GM12865 (cell line): ENCODE results near the gene SLC32A1.

Source experiments
- DNase-seq: peaks from one replicate; pipeline ENCODE4 v3.0.0; 2010; ENCODE audit warnings: low read depth
- H3K4me3 ChIP-seq: 2 replicates; pipeline ENCODE4 v1.5.1; 2011; ENCODE audit warnings: mild to moderate bottlenecking, low read depth, low read length, control low read depth
- TF ChIP-seq, protein P1 (sequence below): IDR thresholded peaks from 2 replicates; pipeline ENCODE4 v1.5.1; 2011; ENCODE audit warnings: low read length, control low read depth, low read depth, inconsistent platforms; ENCODE audit not compliant: insufficient read depth; ENCODE audit errors: missing control alignments

SLC32A1 gene

DNA sequence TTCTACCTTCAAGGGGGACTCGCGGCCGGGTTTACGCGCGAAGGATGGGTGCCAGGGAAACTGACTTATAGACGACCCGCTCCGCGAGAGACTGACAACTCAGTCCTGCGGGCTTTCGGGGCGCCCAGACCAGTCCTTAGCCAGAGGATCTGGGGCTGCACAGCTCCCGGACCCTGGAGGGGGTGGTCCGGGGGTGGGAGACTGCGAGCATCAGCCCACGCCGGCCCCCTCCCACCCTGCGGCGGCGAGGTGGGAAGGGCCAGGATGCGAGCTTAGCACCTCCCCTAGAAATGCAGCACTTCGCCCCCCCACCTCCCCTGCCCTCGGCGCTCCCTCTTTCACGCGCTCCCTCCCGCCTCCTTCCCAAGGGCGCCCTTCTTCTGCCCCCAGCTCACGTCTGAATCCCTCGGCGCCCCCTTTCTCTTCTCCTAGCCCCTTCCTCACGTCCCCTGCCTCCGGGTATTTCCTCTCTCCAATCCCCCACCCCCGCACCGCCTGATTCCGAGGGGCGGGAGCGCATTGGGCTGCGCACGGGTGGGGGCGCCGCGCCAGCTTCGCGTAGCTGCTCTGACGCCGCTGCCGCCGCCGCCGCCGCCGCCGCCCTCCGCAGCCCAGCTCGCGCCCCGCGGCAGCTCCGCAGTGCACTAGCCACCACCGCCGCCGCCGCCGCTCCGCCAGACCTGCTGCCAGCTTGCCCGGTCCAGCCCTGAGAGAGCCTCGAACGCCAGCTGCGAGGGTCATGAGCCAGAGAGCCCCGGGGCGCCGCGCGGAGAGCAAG lies at the start of gene SLC32A1:
SLC32A1 (plus strand) TSS at position 639 of the 778 bp plus-strand sequence. CDS start 239 bp downstream, outside the sequence.
- TF ChIP-seq, protein P1, sequence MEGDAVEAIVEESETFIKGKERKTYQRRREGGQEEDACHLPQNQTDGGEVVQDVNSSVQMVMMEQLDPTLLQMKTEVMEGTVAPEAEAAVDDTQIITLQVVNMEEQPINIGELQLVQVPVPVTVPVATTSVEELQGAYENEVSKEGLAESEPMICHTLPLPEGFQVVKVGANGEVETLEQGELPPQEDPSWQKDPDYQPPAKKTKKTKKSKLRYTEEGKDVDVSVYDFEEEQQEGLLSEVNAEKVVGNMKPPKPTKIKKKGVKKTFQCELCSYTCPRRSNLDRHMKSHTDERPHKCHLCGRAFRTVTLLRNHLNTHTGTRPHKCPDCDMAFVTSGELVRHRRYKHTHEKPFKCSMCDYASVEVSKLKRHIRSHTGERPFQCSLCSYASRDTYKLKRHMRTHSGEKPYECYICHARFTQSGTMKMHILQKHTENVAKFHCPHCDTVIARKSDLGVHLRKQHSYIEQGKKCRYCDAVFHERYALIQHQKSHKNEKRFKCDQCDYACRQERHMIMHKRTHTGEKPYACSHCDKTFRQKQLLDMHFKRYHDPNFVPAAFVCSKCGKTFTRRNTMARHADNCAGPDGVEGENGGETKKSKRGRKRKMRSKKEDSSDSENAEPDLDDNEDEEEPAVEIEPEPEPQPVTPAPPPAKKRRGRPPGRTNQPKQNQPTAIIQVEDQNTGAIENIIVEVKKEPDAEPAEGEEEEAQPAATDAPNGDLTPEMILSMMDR = no peak
- H3K4me3 ChIP-seq = no peak within 1 kb of the TSS
- no peak for DNase-seq

GRCh38 chr20:38674765-38675133 lies 49.5 kb upstream of the SLC32A1 start:
- TF ChIP-seq, protein P1 = no peak

DNA sequence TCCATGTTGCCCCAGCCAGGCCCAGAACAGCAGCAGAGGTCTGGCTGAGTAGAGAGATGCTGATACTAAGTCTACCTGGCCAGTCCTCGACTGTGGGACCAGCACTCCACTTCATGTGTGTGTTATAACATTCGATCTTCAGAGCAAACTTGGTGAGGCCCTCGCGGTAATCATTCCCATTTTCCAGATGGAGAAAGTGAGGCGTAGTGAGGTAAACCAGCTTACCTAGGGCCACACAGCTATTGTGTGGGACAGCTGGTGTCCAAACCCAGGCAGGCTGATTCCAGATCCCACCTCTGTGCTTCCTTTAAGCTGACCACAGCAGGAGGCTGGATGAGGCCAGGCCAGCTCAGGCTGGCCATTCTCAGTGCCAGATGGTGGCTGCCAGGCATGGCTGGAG lies 47.7 kb upstream of the SLC32A1 start:
- no peak for DNase-seq
- H3K4me3 ChIP-seq = no peak overlapping the region
- TF ChIP-seq, protein P1 = no peak

More at GRCh38 chr20:38674765-38675133, 49.5 kb upstream of the SLC32A1 start:
- H3K4me3 ChIP-seq = no peak overlapping the region
- DNase-seq = no peak

DNA sequence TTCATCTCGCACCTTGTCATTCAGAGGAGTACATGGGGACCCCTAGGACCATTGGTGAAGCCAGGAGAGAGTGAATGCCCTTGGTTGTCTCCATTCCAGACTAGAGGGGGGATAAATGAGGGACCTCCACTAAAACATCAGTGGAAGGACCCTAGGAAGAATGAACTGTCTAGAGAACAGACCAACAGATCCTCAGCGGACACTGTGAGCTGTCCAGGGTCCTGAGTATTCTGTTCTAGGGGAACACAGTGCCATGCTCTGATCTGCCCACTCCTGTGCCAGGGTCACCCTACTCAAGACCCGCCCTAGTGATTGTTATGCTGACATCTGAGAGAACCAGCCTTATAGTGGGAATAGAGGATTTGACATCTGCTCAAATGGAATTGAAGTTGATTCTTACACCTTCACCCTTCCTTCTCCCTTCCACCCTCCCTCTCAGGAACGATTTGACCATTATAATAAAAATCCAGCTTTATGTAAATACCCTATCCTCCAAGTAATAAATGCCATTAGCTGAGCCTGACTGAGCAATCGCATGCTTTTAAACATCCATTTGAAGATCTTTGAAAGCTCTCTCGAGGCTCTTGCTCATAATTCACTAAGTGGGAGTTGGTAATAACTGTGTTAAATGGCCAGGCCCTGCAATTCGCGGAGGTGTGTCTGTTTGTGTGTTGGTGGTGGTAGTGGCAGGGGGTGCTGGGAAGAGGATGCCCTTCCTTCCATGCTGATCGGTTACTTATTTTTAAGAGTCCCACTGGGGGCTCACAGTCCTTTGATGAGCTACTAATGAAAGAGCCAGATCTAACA lies 43.6 kb upstream of the SLC32A1 start:
- H3K4me3 ChIP-seq = no peak overlapping the region
- TF ChIP-seq, protein P1 = no peak
- peak; percentile 38 for DNase-seq

DNA sequence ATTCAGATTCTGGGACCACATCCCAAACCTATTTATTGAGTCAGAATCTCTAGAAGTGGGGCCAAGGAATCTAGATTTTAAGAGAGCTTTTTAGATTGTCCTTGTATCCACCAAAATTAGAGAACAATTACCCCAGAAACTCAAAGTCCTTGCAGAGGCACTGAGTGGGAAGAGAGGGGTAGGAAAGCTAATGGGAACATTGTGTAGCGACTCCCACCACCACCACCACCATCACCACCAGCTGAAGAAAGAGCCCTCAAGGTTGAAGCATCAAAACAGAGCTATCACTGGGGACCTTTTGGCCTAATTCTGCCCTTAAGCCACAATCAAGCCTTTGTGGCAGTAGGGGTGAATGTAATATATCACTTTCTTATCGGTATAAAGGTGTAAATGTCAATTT lies 39.0 kb upstream of the SLC32A1 start:
- DNase-seq = no peak
- TF ChIP-seq, protein P1 = no peak

GRCh38 chr20:38685853-38686473 lies 38.3 kb upstream of the SLC32A1 start:
- DNase-seq = peak; percentile 31
- TF ChIP-seq, protein P1 = no peak

More for the DNA sequence above, 39.0 kb upstream of the SLC32A1 start:
- no peak overlapping the region for H3K4me3 ChIP-seq

More at GRCh38 chr20:38685853-38686473, 38.3 kb upstream of the SLC32A1 start:
- no peak overlapping the region for H3K4me3 ChIP-seq
